Measurements from ENCODE around the gene BDNF. TPM values are rescaled to one million over a fixed set of nuclear protein-coding genes. Genes with fewer than 3 reads are reported as not detected.
A peak's percentile ranks its signal among the peaks of the same experiment; 100 is the strongest.
"Not testable (repeated sequence)": the region's sequence is repeated elsewhere in the genome, so short reads cannot be mapped to it uniquely, and the experiment has no call there.

The BDNF gene
- total and polyA plus RNA-seq, 2 donors (not counting 1 experiment from before 2014, with no cell fraction given), result 11.2 to 16.7 TPM

- Histone ChIP-seq H2AFZ (ENCODE audit: low read length) (no peak overlapping the region), H4K20me1 (ENCODE audit: control insufficient read depth, extremely low read depth, insufficient read depth, low read length) (no peaks in the 10 kb centered on the region)
- DNase-seq (ENCODE audit: low read depth in 2 of 2), result peak in 1 of 2 donors; percentile 50
Observed at GRCh38 chr11:27735281-27735680, 35.0 kb upstream of the BDNF start.

GRCh38 chr11:27731803-27732202 is 31.5 kb upstream of the BDNF start:
- not testable (repeated sequence) for H3K9me3 ChIP-seq (ENCODE audit: control insufficient read depth, insufficient read depth, low read depth, low read length); H3K79me2 ChIP-seq (ENCODE audit: control insufficient read depth, insufficient read depth, low read length); DNase-seq (ENCODE audit: low read depth in 2 of 2); H3K4me1 ChIP-seq (ENCODE audit: control insufficient read depth, extremely low read depth, insufficient read depth, low read length); H3K27me3 ChIP-seq (ENCODE audit: control insufficient read depth, insufficient read depth, low read length); H3K4me2 ChIP-seq (ENCODE audit: extremely low read depth, insufficient read depth, low read length); H2AFZ ChIP-seq (ENCODE audit: low read length); H3K27ac ChIP-seq (ENCODE audit: insufficient read depth, low read length); H3K9ac ChIP-seq (ENCODE audit: insufficient read depth, low read length); H3K4me3 ChIP-seq (replicated peaks in 1 of 4; ENCODE audit: control extremely low read depth in 1 of 4, insufficient read depth in 1 of 4, low read depth in 3 of 4, low read length in 4 of 4); H3K36me3 ChIP-seq (ENCODE audit: control insufficient read depth, insufficient read depth, low read length); H4K20me1 ChIP-seq (ENCODE audit: control insufficient read depth, extremely low read depth, insufficient read depth, low read length)

More at GRCh38 chr11:27735281-27735680, 35.0 kb upstream of the BDNF start:
- Histone ChIP-seq H3K4me3 (replicated peaks in 1 of 4; ENCODE audit: control extremely low read depth in 1 of 4, insufficient read depth in 1 of 4, low read depth in 3 of 4, low read length in 4 of 4) (no peak overlapping the region), H3K79me2 (ENCODE audit: control insufficient read depth, insufficient read depth, low read length) (no peaks in the 10 kb centered on the region), H3K36me3 (ENCODE audit: control insufficient read depth, insufficient read depth, low read length) (no peaks in the 10 kb centered on the region), H3K9ac (ENCODE audit: insufficient read depth, low read length) (no peak overlapping the region), H3K27me3 (ENCODE audit: control insufficient read depth, insufficient read depth, low read length) (no peaks in the 10 kb centered on the region), H3K9me3 (ENCODE audit: control insufficient read depth, insufficient read depth, low read depth, low read length) (no peaks in the 10 kb centered on the region), H3K27ac (ENCODE audit: insufficient read depth, low read length) (no peak overlapping the region), H3K4me1 (ENCODE audit: control insufficient read depth, extremely low read depth, insufficient read depth, low read length) (no peaks in the 10 kb centered on the region), H3K4me2 (ENCODE audit: extremely low read depth, insufficient read depth, low read length) (no peak overlapping the region)
- TF ChIP-seq CTCF (conservative IDR thresholded peaks at IDR 0.05 in 1 of 2, IDR thresholded peaks at IDR 0.05 in 1 of 2; ENCODE audit: low read depth in 1 of 2, low read length in 2 of 2) (no peak), EZH2 (IDR thresholded peaks at IDR 0.05; ENCODE audit: low read length, missing control alignments) (no peak)

GRCh38 chr11:27726981-27727380 is 26.7 kb upstream of the BDNF start:
- TF ChIP-seq EZH2 (IDR thresholded peaks at IDR 0.05; ENCODE audit: low read length, missing control alignments), result no peak
- no peak for TF ChIP-seq CTCF (conservative IDR thresholded peaks at IDR 0.05 in 1 of 2, IDR thresholded peaks at IDR 0.05 in 1 of 2; ENCODE audit: low read depth in 1 of 2, low read length in 2 of 2)
- Histone ChIP-seq H3K27me3 (ENCODE audit: control insufficient read depth, insufficient read depth, low read length) (peaks cover 6% of the 10 kb centered on the region), H3K4me2 (ENCODE audit: extremely low read depth, insufficient read depth, low read length) (no peak overlapping the region), H3K9me3 (ENCODE audit: control insufficient read depth, insufficient read depth, low read depth, low read length) (no peaks in the 10 kb centered on the region), H3K4me1 (ENCODE audit: control insufficient read depth, extremely low read depth, insufficient read depth, low read length) (no peaks in the 10 kb centered on the region), H3K79me2 (ENCODE audit: control insufficient read depth, insufficient read depth, low read length) (no peaks in the 10 kb centered on the region), H3K9ac (ENCODE audit: insufficient read depth, low read length) (no peak overlapping the region), H3K27ac (ENCODE audit: insufficient read depth, low read length) (no peak overlapping the region), H3K36me3 (ENCODE audit: control insufficient read depth, insufficient read depth, low read length) (no peaks in the 10 kb centered on the region), H2AFZ (ENCODE audit: low read length) (no peak overlapping the region), H4K20me1 (ENCODE audit: control insufficient read depth, extremely low read depth, insufficient read depth, low read length) (no peaks in the 10 kb centered on the region), H3K4me3 (replicated peaks in 1 of 4; ENCODE audit: control extremely low read depth in 1 of 4, insufficient read depth in 1 of 4, low read depth in 3 of 4, low read length in 4 of 4) (no peak overlapping the region)
- no peak for DNase-seq (ENCODE audit: low read depth in 2 of 2)
